Right lobe of liver (tissue), 4 donors: ENCODE data around the gene ARL15.

Experiments used
- CTCF ChIP-seq, 4 donors: fragments of 200-600 bp in 3 of 4; fragments of 450-650 bp in 1 of 4; IDR thresholded peaks; one replicate each; pipeline versions ENCODE4 v1.5.1 to v1.8.0; 2016 to 2022; ENCODE audit warnings: antibody characterized with exemption in 4 of 4, mild to moderate bottlenecking in 2 of 4
- POLR2A ChIP-seq: fragments of 450-650 bp; IDR thresholded peaks from one replicate; pipeline ENCODE4 v1.6.1; 2017; ENCODE audit warnings: antibody characterized with exemption, mild to moderate bottlenecking
- donor health status: DM: no; HTN: no; CAD: no.
- donor health status: DM: no; HTN: no; CAD: no.
- donor health status: DM: no; HTN: yes; CAD: no.

GRCh38 chr5:54282876-54283275 lies 27.5 kb downstream of the ARL15 start:
- TF ChIP-seq CTCF (IDR thresholded peaks at IDR 0.05) = no peak
- no peak for TF ChIP-seq POLR2A
